Measurements from ENCODE around the gene SIGLEC6. TPM values are rescaled to one million over a fixed set of nuclear protein-coding genes. Genes with fewer than 3 reads are reported as not detected.

Gene SIGLEC6
- total RNA-seq, 1 experiment from 2014 or later: 0.37 TPM

DNA sequence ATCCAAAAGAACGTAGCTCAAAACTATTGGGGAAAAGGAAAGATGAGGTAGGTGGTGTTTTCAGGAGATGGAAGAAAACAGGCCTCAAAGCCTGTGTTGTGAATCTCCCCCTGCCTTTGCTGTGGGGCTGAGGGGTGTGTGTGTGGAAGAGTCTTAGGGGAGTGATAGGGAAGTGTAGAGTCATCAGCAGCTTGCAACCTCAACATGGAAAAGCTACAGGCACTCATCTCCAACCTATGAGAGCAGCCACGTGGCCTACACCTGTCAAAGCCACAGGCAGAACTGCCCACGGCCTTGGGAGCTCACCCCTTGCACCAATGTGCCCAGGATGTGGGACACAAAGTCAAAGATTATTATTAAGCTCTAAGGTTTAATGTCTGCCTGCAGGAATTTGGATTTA, 25.6 kb downstream of the SIGLEC6 start (continued):
- TF ChIP-seq, protein P1, sequence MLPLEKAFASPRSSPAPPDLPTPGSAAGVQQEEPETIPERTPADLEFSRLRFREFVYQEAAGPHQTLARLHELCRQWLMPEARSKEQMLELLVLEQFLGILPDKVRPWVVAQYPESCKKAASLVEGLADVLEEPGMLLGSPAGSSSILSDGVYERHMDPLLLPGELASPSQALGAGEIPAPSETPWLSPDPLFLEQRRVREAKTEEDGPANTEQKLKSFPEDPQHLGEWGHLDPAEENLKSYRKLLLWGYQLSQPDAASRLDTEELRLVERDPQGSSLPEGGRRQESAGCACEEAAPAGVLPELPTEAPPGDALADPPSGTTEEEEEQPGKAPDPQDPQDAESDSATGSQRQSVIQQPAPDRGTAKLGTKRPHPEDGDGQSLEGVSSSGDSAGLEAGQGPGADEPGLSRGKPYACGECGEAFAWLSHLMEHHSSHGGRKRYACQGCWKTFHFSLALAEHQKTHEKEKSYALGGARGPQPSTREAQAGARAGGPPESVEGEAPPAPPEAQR (CRISPR knock-in tag; IDR thresholded peaks at IDR 0.05): no peak
- TF ChIP-seq, protein P2, sequence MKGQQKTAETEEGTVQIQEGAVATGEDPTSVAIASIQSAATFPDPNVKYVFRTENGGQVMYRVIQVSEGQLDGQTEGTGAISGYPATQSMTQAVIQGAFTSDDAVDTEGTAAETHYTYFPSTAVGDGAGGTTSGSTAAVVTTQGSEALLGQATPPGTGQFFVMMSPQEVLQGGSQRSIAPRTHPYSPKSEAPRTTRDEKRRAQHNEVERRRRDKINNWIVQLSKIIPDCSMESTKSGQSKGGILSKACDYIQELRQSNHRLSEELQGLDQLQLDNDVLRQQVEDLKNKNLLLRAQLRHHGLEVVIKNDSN (CRISPR knock-in tag; IDR thresholded peaks at IDR 0.05): no peak
- TF ChIP-seq ZNF138 (CRISPR knock-in tag; conservative IDR thresholded peaks at IDR 0.05): no peak
- TF ChIP-seq NR1H2 (CRISPR knock-in tag; IDR thresholded peaks at IDR 0.05): no peak
- no peak for TF ChIP-seq GABPB1 (CRISPR knock-in tag; IDR thresholded peaks at IDR 0.05)

DNA sequence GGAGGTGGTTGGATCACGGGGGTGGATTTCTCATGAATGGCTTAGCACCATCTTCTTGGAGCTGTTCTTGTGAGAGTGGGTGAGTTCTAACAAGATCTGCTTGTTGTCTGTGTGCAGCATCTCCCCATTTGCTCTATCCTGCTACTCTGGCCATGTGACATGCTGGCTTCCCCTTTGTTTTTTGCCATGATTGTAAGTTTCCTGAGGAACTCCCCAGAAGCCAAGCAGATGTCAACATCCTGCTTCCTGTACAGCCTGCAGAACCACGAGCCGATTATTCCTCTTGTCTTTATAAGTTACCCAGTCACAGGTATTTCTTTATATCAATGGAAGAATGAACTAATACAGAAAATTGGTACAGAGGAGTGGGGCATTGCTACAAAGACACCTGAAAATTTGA, 27.6 kb downstream of the SIGLEC6 start:
- Mint-ChIP-seq H3K27ac (no peak overlapping the region), H3K27me3 (ENCODE audit: low read depth) (peaks cover 42% of the 10 kb centered on the region), H3K4me3 (no peak overlapping the region), H3K36me3 (no peaks in the 10 kb centered on the region), H3K9me3 (peaks cover 19% of the 10 kb centered on the region), H3K4me1 (no peaks in the 10 kb centered on the region)
- ChIA-PET CTCF (no interaction called here), POLR2A (no interaction called here)
- ATAC-seq (no peak), DNase-seq (ENCODE audit: low spot score) (no peak)
- TF ChIP-seq ZNF219 (CRISPR knock-in tag; IDR thresholded peaks at IDR 0.05; ENCODE audit: borderline replicate concordance) (no peak), KAT7 (CRISPR knock-in tag; IDR thresholded peaks at IDR 0.05; ENCODE audit: borderline replicate concordance) (no peak)
- TF ChIP-seq, protein P3, sequence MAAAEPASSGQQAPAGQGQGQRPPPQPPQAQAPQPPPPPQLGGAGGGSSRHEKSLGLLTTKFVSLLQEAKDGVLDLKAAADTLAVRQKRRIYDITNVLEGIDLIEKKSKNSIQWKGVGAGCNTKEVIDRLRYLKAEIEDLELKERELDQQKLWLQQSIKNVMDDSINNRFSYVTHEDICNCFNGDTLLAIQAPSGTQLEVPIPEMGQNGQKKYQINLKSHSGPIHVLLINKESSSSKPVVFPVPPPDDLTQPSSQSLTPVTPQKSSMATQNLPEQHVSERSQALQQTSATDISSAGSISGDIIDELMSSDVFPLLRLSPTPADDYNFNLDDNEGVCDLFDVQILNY (CRISPR knock-in tag; IDR thresholded peaks at IDR 0.05): no peak

DNA sequence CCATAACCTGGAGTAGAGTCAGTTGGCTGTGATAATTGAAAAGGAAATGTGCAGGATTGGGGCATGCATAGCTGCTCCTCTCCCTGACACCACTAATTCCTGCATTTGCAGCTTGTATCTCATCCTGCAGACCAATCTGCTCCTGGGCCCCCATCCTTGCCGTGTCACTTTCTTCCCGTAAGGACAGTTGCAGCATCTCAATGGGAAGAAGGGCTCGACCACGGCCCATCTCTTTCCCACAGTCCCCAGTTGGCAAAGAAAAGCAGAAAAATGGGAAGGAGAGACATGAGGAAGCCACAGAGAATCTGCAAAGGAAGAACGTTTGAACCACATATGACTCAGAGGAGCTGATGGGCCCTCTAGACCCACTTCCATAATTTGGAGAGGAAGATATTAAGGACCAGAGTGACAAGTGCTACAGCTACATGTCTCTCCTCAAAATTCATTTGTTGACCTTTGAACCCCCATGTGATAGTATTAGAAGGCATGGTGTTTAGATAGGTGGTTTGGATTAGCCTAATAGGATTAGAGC, 28.1 kb downstream of the SIGLEC6 start:
- POLR2A ChIA-PET: no interaction called here
- H3K27ac Mint-ChIP-seq: no peak overlapping the region
- CTCF ChIA-PET: interaction anchor here (0.5 kb wide), 1 partner anchor 81 kb away, joined by 3 read pairs; no protein-coding TSS in a partner anchor
- no peak for TF ChIP-seq ZNF232 (CRISPR knock-in tag; IDR thresholded peaks at IDR 0.05)
- TF ChIP-seq GABPB1 (CRISPR knock-in tag; IDR thresholded peaks at IDR 0.05): no peak
- TF ChIP-seq, protein P4, sequence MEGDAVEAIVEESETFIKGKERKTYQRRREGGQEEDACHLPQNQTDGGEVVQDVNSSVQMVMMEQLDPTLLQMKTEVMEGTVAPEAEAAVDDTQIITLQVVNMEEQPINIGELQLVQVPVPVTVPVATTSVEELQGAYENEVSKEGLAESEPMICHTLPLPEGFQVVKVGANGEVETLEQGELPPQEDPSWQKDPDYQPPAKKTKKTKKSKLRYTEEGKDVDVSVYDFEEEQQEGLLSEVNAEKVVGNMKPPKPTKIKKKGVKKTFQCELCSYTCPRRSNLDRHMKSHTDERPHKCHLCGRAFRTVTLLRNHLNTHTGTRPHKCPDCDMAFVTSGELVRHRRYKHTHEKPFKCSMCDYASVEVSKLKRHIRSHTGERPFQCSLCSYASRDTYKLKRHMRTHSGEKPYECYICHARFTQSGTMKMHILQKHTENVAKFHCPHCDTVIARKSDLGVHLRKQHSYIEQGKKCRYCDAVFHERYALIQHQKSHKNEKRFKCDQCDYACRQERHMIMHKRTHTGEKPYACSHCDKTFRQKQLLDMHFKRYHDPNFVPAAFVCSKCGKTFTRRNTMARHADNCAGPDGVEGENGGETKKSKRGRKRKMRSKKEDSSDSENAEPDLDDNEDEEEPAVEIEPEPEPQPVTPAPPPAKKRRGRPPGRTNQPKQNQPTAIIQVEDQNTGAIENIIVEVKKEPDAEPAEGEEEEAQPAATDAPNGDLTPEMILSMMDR (IDR thresholded peaks at IDR 0.05): no peak
- no peak for TF ChIP-seq NR1H2 (CRISPR knock-in tag; IDR thresholded peaks at IDR 0.05)
- no peak for TF ChIP-seq JUN (CRISPR knock-in tag; IDR thresholded peaks at IDR 0.05)
- no peak for TF ChIP-seq ZNF219 (CRISPR knock-in tag; IDR thresholded peaks at IDR 0.05; ENCODE audit: borderline replicate concordance)
- no peak for TF ChIP-seq SMAD3 (CRISPR knock-in tag; IDR thresholded peaks at IDR 0.05; ENCODE audit: borderline replicate concordance)
- no peak for TF ChIP-seq IRF2 (CRISPR knock-in tag; IDR thresholded peaks at IDR 0.05; ENCODE audit: borderline replicate concordance, low read depth)
- TF ChIP-seq NFE2L1 (CRISPR knock-in tag; IDR thresholded peaks at IDR 0.05): no peak
- no peak for TF ChIP-seq ELF4 (CRISPR knock-in tag; IDR thresholded peaks at IDR 0.05; ENCODE audit: low read depth)
- TF ChIP-seq FOXK1 (CRISPR knock-in tag; IDR thresholded peaks at IDR 0.05): no peak
- no peak for TF ChIP-seq NFATC4 (CRISPR knock-in tag; IDR thresholded peaks at IDR 0.05)
- TF ChIP-seq, protein P5, sequence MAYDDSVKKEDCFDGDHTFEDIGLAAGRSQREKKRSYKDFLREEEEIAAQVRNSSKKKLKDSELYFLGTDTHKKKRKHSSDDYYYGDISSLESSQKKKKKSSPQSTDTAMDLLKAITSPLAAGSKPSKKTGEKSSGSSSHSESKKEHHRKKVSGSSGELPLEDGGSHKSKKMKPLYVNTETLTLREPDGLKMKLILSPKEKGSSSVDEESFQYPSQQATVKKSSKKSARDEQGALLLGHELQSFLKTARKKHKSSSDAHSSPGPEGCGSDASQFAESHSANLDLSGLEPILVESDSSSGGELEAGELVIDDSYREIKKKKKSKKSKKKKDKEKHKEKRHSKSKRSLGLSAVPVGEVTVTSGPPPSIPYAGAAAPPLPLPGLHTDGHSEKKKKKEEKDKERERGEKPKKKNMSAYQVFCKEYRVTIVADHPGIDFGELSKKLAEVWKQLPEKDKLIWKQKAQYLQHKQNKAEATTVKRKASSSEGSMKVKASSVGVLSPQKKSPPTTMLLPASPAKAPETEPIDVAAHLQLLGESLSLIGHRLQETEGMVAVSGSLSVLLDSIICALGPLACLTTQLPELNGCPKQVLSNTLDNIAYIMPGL (CRISPR knock-in tag; IDR thresholded peaks at IDR 0.05): no peak
- TF ChIP-seq EMX1 (CRISPR knock-in tag; IDR thresholded peaks at IDR 0.05): no peak
- no peak for TF ChIP-seq HMGA2 (CRISPR knock-in tag; IDR thresholded peaks at IDR 0.05)
- TF ChIP-seq, protein P6, sequence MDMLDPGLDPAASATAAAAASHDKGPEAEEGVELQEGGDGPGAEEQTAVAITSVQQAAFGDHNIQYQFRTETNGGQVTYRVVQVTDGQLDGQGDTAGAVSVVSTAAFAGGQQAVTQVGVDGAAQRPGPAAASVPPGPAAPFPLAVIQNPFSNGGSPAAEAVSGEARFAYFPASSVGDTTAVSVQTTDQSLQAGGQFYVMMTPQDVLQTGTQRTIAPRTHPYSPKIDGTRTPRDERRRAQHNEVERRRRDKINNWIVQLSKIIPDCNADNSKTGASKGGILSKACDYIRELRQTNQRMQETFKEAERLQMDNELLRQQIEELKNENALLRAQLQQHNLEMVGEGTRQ (CRISPR knock-in tag; IDR thresholded peaks at IDR 0.05): no peak
- TF ChIP-seq TCF7 (CRISPR knock-in tag; IDR thresholded peaks at IDR 0.05; ENCODE audit: low read depth): no peak
- TF ChIP-seq ATF1 (CRISPR knock-in tag; IDR thresholded peaks at IDR 0.05): no peak
- TF ChIP-seq, protein P7, sequence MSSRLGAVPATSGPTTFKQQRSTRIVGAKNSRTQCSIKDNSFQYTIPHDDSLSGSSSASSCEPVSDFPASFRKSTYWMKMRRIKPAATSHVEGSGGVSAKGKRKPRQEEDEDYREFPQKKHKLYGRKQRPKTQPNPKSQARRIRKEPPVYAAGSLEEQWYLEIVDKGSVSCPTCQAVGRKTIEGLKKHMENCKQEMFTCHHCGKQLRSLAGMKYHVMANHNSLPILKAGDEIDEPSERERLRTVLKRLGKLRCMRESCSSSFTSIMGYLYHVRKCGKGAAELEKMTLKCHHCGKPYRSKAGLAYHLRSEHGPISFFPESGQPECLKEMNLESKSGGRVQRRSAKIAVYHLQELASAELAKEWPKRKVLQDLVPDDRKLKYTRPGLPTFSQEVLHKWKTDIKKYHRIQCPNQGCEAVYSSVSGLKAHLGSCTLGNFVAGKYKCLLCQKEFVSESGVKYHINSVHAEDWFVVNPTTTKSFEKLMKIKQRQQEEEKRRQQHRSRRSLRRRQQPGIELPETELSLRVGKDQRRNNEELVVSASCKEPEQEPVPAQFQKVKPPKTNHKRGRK (CRISPR knock-in tag; IDR thresholded peaks at IDR 0.05; ENCODE audit: borderline replicate concordance): no peak
- H3K4me1 Mint-ChIP-seq: no peaks in the 10 kb centered on the region
- no peak for DNase-seq (ENCODE audit: low spot score)
- peaks cover 19% of the 10 kb centered on the region for H3K9me3 Mint-ChIP-seq
- no peaks in the 10 kb centered on the region for H3K36me3 Mint-ChIP-seq
- H3K27me3 Mint-ChIP-seq (ENCODE audit: low read depth): peaks cover 46% of the 10 kb centered on the region
- no peak overlapping the region for H3K4me3 Mint-ChIP-seq
- no peak for ATAC-seq

Data from WTC11 (cell line).